HL-60 (cell line): ENCODE results near the gene IL1RAPL1.

ENCODE experiments used
- GABPA ChIP-seq: IDR thresholded peaks from 2 replicates; pipeline ENCODE4 v1.6.1; 2012; ENCODE audit warnings: low read depth
- TF ChIP-seq, protein P1 (sequence below): IDR thresholded peaks from one replicate; pipeline ENCODE4 v1.5.1; 2011; ENCODE audit warnings: low read length, control low read depth, inconsistent platforms; ENCODE audit not compliant: insufficient read depth

DNA sequence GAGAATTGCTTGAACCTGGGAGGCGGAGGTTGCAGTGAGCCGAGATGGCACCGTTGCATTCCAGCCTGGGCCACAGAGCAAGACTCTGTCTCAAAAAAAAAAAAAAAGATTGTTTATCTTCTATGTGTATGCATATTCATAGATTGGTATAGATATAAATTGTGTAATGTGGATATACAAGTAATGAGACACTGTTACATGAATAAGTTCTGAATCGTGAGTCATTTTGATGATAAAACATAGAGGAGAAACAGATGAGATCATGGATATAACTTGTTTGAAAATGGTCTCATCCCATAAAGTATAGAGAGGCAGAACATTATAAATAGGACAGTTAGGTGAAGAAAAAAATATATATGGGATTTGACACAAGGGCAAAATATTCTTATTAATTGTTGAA lies 628.0 kb downstream of the IL1RAPL1 start:
- TF ChIP-seq, protein P1, sequence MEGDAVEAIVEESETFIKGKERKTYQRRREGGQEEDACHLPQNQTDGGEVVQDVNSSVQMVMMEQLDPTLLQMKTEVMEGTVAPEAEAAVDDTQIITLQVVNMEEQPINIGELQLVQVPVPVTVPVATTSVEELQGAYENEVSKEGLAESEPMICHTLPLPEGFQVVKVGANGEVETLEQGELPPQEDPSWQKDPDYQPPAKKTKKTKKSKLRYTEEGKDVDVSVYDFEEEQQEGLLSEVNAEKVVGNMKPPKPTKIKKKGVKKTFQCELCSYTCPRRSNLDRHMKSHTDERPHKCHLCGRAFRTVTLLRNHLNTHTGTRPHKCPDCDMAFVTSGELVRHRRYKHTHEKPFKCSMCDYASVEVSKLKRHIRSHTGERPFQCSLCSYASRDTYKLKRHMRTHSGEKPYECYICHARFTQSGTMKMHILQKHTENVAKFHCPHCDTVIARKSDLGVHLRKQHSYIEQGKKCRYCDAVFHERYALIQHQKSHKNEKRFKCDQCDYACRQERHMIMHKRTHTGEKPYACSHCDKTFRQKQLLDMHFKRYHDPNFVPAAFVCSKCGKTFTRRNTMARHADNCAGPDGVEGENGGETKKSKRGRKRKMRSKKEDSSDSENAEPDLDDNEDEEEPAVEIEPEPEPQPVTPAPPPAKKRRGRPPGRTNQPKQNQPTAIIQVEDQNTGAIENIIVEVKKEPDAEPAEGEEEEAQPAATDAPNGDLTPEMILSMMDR, result no peak
- TF ChIP-seq GABPA, result no peak
